Stimulated activated CD4-positive, alpha-beta T cell treated with anti-CD3 and anti-CD28 coated beads, Interleukin-15, amount 100 ng/mL, for 1 hour (primary cell): Measurements from ENCODE around the gene CSNK1E.
A peak's percentile ranks its signal among the peaks of the same experiment; 100 is the strongest.

Experiments
- DNase-seq, 2 donors: peaks; one replicate each; pipeline ENCODE4 v3.0.0-alpha.2; 2020; ENCODE audit warnings: low read depth in 1 of 2, low spot score in 1 of 2

The CSNK1E gene

DNA sequence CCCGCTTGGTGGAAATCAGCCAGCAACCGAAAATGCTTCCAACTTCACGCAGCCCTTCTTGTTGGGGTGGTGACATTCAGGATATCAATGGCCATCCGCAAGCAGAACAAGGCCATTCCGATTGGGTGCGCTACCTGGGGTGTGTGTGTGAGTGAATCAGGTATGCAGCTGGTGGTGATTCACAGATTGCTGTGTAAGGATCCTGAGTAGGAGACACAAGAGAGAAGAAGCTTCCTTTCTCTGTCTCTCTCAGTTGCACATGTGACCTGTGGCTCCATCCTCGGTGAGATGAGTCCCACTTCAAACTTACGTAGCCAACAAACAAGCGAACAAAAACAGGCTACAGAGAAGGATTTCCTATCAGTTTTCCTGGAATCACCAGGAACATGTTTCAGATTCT is 34.8 kb downstream of the CSNK1E start:
- DNase-seq: no peak

DNA sequence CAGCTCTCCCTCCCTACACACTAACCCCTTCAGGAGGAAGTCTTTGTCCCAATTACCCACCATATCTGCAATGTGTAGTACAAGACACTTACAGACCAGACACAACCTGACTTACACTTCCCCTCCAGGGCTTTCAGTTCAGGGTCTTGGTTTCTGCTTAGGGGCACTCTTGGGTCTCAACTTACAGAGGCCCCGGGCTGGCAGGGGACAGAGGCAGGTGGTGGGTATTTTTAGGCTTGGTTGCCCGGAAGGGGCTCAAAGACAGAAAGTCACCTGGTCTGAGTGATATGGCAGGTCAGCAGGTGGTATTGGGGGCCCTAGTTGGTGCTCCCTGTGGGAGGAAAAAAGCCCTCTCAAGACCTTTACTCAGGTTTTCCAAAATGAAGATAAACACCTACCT is 41.1 kb downstream of the CSNK1E start:
- DNase-seq: no peak

DNA sequence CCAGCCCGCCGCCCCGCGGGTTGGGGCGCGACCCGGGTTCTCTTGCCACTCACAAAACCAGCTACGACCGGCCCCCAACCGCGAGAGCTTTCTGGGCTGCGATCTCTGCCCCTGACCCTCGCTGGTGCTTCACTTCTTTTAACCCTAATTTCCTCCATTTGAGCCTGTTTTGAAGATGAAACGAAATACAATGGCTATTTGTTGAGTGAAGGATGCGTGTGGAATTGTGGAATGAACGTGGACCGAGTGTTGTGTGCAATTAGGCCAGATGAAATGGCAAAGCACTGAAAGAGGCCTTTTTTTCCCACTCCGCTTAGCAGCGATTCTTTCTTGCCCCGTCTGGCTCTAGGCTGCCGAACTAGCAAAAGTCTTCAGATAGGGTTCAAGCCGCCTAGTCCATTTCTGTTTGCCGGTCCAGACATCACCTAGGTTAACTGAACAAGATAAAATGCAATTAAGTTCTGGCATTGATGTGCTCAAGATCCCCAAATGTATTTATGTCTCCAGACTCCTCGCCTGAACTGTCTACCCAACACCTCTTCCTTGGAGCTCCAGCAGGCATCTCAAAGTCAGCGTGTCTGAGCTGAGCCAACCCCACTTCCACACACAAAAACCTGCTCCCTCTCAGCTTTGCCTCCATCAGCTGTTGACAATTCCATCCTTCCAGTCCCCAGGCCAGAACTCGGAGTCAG is 44.0 kb downstream of the CSNK1E start:
- no peak for DNase-seq

DNA sequence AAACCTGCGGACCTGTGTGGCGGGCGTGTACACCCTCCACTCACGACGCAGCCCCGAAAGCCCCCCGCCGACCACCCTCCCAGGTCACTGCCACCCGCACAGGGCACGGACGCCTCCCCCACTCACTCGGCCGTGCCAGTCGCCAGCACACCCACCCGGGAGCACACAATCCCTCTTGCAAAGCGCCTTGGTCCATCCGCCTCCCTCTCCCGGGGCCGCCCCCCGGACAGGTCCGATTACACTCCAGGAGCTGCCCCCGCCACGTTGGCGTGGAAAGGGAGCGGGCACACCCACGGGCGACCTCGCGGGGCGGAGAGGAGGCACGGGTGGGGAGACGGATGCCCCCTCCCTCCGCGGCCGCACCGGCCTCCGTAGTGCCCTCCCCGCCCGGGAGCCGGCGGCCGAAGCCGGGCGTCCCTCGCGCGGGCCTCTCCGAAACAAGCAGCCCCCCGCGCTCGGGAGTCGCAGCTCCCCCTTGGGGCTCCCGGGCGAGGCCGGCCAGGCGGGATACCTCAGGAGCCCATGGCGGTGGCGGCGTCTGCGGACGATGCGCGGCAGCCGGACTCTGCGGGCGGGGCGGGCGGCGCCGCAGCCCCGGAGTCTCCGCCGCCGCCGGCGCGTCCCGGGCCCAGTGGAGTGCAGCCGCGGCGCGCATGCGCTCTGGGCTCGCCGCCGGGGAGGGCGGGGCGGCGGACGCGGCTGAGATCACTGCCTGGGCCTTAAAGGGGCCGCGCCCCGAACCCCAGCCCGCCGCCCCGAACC is 44.7 kb downstream of the CSNK1E start, which contains the start of gene TMEM184B:
TMEM184B (minus strand) TSS at position 638 of the 762 bp plus-strand sequence. CDS start 25,049 bp downstream, outside the sequence.
- peak; percentile 75 to 76 for DNase-seq

DNA sequence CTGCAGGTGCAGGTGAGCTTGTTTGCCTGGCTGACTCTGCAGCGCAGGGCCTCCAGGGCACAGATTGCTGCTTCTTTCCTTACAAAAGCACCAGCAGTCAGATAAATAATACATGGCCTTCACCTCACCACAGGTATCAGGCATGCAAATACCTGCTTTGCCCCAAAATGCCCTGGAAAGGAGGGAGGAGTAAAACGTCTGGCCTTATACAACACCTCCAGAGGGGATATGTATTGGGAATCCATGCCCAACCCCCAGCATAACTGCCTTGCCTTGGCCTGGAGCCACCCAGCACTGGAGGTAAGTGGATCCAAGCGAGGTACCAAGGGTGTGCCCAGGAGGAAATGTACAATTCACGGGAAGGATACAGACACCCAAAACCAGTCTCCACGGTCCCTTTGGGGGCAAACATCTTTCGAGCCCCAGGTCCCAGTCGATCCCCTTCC is 45.3 kb downstream of the CSNK1E start:
- DNase-seq: no peak

DNA sequence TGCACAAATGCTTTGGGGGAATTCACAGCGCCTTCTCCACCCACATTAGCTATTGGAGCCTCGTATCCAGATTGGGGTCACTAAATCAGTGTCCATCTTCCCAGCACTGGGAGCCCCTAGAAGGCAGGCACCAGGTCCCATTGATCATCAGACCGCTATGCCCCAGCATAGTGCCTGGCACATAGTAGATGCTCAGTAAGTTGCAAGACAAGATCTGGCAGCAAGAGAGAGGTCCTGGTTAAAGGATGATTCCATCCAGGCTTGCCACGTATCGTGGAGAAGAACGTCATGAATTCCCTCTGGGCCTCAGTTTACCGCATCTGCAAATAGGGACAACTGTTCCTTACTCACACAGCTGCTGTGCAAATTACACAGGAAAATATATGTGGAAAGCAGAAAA is 46.1 kb downstream of the CSNK1E start:
- no peak for DNase-seq

DNA sequence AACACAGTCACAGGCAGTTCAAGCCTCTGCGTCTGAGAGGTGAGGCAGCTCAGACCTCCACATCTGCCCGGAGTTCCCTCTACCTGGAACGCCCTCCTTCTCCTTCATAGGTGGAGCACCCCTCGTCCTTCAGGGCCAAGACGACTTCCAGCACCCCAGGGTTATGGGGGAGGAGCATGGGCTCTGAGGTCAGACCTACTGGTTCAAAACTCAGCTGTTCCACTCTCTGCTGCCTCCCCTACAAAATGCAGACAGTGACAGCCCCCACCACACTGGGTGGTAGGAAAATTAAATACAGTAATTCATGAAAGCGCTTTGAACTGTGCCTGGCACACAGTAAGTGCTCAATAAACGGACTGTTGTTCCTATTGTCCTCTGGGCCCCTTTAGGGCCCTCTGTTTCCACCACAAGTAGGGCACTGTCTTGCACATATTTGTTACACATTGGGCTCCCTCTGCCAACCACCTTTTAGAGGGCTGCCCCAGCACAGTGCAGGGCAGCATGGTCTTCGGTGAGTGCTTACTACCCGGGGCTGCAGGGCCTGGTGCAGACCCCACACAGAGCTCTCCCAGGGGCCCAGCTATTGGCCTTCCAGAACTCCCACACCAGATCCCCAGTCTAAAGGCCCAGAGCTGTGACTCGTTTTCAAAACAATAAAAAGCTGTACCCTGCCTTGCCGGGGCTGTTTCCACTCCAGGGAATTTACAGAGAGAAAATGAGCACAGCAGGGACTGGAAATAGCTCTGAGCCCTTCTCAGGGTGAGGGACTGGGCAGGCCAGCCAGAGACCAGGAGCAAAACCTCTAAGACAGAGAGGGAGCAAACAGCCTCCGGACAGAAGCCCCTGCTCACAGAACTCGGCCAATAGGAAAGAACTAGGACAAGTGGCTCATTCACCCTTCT is 46.9 kb downstream of the CSNK1E start:
- DNase-seq: no peak

DNA sequence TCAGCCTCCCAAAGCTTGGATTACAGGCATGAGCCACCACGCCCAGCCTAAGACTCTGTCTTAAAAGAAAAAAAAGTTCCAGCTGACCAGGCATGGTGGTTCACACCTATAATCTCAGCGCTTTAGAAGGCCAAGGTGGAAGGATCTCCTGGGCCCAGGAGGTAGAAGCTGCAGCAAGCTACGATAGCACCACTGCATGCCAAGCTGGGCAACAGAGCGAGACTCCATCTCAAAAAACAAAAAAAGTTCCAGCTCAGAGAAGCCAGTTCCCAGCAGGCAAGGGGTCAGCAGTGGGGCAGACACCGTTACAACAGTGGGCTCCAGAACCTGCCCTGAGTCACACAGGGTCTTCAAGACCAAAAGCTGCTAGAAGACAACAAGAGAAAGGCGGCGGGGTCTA is 47.8 kb downstream of the CSNK1E start:
- no peak for DNase-seq

DNA sequence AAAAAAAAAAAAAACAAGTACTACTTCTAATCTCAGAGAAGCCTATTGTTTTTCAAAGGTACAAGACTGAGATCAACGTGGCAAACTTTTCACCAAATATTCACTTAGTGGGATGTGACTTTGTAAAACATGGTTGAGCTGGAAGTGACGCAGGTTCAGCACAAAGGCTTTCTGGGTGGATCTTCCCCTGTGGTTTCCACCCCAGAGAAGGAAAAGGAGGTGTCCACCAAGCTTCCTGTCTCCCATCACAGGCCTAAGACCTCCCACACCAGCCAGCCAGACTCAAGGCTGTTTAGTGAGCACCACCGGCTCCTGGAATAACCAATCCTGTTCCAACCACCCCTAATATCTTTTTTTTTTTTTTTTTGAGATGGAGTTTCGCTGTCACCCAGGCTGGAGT is 50.1 kb downstream of the CSNK1E start:
- peak in 1 of 2 donors; percentile 13 for DNase-seq

DNA sequence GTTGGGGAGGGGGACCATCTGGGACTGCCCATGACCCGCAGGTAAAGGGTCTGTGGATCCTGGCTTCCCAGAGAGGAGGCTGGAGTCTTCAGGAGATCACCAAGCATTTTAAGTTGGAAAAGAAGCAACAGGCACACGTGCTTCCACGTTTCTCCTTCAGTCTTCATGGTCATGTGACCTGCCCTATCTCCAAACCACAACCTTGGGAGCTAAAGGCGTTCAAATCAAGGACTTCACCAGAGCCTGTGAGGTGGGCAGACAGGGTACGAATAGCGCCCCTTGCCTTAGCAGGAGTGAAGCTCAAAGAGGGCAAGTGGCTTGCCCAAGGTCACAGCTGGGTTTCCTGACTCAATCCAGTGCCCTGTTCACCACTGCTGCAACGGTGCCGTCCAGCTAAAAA is 51.1 kb downstream of the CSNK1E start:
- DNase-seq: no peak

DNA sequence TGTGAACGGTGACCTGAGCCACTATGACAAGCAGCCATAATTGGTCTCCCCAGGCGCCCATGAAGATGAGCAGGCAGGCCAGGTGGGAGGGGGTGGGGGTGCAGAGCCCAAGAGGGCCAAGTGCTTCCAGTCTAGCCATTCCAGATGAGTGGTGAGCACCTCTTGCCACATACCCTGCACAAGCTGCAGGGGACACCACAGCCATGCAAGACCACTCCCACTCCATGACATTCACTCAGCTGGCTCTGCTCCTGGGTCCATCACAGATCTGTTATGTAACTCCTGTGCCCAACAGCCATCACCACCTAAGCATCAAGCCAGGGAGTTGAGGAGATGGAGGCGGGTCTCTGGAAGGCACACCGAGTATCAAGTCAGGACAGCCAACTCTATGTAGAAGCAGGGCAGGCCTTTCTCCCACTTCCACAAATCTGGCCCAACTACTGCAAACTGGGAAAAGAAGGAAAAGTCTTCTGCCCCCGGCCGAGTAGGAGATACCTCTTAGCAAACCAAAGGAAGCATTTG is 52.9 kb downstream of the CSNK1E start:
- DNase-seq: no peak

DNA sequence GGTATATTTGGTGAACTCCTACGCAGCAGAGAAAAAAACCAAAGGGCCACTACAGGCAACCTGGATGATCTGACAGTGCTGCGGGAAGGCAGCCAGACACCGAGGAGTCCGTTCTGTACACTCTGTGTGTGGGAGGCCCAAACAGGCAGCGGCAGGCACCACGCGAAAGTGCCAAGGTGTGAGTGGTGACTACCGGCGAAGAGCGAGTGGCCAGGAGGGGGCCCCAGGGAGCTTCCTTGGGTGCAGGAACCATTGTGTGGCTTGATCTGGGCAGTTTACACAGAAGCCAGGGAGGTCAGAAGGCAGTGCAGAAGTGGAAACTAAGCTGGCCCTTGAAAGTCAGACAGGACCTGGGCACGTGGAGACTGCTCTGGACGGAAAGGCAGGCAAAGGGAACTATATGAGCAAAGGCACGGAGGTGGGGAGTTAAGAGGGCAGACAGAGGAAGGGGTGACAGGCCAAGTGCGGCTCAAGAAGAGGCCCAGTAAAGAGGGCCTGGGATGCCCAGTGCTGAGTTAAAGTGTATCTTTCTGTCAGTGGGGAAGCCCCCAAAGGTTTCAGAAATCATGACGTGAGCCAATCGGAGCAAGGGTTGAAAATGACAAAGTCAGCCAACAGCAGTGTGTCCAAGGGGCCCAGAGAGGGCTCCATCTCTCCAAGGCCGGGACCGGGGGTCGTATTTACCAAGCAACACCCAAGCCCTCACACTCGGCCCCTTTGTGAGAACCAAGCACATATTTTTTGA is 55.0 kb downstream of the CSNK1E start:
- peak in 1 of 2 donors; percentile 17 for DNase-seq

DNA sequence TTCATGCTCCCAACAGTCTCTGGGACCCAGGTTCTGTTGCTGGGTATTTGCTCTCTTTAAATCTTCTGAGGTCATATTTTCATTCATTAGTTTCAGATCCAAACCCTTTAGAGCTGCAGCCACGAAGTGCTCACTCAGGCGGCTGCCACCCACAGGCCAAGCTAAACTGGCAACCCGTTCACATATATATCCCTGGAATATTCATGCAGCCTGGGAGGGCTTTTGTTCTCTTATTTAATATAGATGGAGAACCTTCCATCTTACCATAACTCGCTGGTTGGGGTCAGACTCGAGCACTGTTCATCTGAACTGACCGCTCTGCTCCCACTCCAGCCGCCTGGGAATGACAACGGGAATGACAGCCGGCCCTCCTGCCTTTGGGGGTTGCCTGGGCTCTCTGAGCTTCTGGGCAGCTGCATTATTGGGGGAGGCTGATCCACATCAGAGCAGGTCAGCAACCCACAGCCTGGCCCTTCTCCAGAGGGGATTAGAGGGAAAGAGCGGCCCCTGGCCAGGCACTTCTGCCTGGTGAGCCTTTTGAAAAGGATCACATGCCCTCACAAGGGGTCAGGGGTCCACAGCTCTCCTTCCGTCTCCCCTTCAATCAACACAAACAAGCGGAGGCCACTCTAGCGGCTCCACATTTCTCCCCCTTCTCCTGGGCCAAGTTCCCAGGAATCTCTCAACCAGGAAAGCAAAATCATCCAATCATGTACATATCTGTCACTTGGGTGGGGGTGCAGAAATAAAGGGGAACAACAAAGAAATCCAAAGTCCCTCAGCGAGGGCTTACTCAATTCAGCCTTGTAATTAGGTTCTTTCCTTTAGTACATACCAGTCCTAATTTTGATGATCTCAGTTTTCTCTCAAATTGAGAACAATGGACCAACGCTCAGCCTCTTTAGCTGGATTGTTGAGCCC is 56.2 kb downstream of the CSNK1E start:
- no peak for DNase-seq

DNA sequence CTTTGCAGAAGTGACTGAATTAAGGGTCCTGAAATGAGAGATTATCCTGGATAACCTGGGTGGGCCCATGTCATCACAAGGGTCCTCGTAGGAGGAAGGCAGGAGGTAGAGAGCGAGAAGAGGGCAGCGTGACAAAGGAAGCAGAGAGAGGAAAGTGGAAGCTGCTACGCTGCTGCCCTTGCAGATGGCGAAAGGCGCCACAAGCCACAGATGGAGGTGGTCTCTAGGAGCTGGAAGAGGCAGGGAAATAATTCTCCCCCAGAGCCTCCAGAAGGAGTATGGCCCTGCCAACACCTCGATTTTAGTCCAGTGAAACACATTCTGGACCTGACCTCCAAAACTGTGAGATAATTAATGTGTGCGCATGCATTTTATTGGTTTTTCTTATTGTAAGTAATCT is 57.9 kb downstream of the CSNK1E start:
- DNase-seq: no peak

DNA sequence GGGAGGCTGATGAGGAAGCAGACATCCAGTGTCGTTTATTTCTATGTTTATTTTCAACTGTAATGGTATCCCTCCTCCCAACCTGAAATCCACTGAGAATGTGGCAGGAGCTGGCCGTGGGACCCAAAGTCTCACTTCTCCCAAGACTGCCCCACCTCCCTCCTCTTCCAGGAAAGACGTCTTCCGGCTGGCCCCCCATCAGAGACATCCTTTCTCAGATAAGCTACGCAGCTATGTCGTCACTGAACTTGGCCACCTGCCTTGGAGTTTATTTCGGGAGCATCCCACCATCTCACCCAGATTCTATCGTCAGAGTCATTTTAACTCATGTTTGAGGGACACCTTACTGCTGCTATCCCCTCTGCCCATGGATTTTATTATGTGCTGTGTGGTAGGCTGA is 58.3 kb downstream of the CSNK1E start:
- no peak for DNase-seq

DNA sequence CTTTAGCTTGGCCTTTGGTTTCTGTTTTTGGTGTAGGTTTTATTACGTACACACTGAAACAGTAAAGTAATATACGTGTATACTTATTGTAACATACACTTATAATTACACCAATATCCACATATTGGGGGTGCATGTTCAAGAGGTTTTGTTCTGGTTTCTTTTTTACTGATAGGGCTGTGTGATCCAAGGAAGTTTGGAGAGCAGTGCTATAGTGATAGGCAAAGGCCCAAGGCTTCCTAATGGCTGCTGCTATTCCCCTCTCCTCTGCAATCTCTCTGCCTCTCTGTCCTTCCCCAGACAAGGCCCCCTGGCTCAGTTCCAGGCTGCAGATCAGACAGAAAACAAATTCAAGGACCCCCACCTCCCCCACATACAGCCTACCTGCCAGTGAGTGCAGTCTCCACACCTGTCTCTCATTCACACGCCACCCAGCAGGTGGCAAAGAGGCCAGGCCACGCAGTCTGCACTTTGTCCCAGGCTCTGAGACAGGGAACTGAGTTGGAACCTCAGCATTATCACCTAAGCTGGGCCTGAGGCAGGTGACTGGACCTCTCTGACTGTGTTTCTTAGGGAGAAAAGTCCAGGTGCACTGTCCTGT is 59.5 kb downstream of the CSNK1E start:
- DNase-seq: no peak

DNA sequence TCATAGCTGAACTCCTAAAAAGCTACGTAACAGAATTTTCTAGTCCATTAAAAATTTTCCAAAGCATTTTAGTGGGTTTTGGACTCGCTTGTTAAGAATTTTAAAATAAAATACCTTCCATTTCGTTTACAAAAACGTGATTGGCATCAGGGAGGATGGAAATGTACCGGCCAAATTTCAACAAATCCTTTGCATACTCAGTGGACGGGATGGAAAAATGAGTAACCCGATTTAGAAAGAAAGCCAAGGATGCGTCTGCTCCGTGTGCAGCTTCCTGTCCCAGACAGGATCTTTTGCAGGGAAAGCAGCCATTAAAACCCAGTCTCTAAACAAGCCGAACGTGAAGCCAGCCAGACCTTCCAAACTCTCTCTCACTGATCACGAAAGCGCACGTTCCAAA is 60.1 kb downstream of the CSNK1E start:
- no peak for DNase-seq

DNA sequence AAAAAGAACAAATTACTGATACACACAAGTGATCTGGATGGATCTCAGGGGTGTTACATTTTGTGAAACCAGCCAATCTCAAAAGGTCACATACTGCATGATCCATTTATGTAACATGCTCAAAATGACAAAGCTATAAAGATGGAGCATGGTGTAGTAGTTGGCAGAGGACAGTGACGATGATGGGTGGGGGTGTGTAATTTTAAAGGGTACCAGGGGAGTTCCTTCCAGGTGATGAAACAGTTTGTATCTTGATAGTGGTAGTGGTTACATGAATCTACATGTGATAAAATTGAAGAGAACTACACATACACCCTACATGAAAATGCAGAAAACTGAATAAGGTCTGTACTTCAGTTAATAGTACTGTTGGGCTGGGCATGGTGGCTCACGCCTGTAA is 61.5 kb downstream of the CSNK1E start:
- no peak for DNase-seq

DNA sequence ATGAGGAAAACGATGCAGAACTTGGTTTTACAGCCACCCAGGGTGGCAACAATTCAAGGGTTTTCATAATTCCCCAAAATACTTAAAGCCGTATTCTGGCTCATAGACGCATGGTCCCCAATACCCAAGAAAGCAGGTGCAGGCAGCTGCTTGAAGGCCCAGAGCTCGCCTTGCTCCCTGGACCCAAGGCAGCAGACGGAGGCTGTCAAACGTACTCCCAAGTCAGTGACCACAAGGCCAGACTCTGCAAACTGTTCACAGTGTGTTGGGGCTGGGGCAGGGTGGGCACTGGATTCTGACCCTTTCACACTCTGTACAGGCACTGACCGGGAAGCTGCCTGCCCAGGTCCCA is 65.9 kb downstream of the CSNK1E start:
- no peak for DNase-seq
